PFSK-1 (cell line): ENCODE measurements around the gene LGALS1.

Source experiments
- POLR2AphosphoS5 ChIP-seq: IDR thresholded peaks from 2 replicates; pipeline ENCODE4 v1.6.1; 2012; ENCODE audit warnings: low read depth, mild to moderate bottlenecking, control low read depth, low read length, moderate library complexity
- TAF1 ChIP-seq: IDR thresholded peaks from 2 replicates; pipeline ENCODE4 v1.6.1; 2012; ENCODE audit warnings: low read length, control low read depth, borderline replicate concordance; ENCODE audit not compliant: insufficient read depth
- TF ChIP-seq, protein P1 (sequence below), 2 experiments: IDR thresholded peaks; 2 replicates each; pipeline versions ENCODE4 v1.6.1 to v1.8.0; 2011 to 2012; ENCODE audit warnings: low read depth in 2 of 2, low read length in 2 of 2, control low read depth in 1 of 2, inconsistent platforms in 1 of 2, mild to moderate bottlenecking in 1 of 2, moderate library complexity in 1 of 2; ENCODE audit not compliant: insufficient read depth in 1 of 2

DNA sequence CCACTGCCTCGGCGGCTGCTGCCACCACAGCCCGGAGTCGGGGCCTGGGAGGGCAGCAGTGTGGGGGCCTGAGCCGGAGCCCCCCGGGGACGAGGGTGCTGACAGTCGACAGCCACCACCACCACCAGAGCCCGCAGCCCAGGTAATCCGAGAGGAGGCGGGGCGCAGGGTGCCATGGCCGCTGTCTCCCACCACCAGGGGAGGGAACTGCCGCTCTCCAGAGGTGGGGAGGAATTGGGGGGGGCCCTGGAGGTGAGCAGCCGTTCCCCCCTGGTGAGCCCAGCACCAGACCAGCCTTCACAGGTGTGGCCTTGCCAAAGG lies 34.0 kb downstream of the LGALS1 start:
- TF ChIP-seq POLR2AphosphoS5 (no peak), TAF1 (no peak)
- TF ChIP-seq, protein P1, sequence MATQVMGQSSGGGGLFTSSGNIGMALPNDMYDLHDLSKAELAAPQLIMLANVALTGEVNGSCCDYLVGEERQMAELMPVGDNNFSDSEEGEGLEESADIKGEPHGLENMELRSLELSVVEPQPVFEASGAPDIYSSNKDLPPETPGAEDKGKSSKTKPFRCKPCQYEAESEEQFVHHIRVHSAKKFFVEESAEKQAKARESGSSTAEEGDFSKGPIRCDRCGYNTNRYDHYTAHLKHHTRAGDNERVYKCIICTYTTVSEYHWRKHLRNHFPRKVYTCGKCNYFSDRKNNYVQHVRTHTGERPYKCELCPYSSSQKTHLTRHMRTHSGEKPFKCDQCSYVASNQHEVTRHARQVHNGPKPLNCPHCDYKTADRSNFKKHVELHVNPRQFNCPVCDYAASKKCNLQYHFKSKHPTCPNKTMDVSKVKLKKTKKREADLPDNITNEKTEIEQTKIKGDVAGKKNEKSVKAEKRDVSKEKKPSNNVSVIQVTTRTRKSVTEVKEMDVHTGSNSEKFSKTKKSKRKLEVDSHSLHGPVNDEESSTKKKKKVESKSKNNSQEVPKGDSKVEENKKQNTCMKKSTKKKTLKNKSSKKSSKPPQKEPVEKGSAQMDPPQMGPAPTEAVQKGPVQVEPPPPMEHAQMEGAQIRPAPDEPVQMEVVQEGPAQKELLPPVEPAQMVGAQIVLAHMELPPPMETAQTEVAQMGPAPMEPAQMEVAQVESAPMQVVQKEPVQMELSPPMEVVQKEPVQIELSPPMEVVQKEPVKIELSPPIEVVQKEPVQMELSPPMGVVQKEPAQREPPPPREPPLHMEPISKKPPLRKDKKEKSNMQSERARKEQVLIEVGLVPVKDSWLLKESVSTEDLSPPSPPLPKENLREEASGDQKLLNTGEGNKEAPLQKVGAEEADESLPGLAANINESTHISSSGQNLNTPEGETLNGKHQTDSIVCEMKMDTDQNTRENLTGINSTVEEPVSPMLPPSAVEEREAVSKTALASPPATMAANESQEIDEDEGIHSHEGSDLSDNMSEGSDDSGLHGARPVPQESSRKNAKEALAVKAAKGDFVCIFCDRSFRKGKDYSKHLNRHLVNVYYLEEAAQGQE (IDR thresholded peaks at IDR 0.05; ENCODE audit: insufficient read depth in 1 of 2, low read depth in 2 of 2, low read length in 2 of 2): no peak
